Hepatic stellate cell (primary cell): ENCODE measurements around the gene VWCE.
"Not testable (repeated sequence)": the region's sequence is repeated elsewhere in the genome, so short reads cannot be mapped to it uniquely, and the experiment has no call there.

ENCODE experiments used
- DNase-seq: peaks from one replicate; pipeline ENCODE4 v3.0.0; 2011; ENCODE audit warnings: low spot score

Gene VWCE

DNA sequence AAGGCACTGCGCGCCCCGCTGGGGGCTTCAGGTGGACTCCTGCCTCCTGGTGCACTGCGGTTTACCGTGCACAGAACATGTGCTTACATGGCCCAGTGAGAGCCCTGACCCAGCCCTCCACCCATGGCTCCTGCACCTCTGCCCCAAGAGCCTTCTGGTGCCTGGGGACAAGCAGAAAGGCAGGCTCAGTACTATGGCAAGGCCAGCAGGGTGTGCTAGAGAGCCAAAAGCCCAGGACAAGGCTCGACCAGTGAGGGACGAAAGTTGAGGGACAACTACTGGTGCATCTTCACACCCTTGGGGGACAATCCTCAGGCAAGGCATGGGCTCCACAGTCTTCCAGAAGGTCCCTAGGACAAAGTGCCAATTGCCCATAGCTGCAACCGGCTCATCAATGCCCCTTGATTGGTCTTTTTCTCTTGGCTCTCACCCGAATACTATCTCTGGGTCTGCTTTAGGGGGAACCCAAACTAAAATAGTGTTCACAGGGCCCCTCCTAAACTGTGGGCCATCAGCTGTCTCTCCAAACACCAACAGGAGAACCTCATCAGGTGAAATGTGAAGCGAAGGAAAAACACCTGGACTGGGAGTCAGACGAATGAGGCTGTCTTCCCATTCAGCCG lies 40.6 kb downstream of the VWCE start:
- peak; percentile 88 for DNase-seq

DNA sequence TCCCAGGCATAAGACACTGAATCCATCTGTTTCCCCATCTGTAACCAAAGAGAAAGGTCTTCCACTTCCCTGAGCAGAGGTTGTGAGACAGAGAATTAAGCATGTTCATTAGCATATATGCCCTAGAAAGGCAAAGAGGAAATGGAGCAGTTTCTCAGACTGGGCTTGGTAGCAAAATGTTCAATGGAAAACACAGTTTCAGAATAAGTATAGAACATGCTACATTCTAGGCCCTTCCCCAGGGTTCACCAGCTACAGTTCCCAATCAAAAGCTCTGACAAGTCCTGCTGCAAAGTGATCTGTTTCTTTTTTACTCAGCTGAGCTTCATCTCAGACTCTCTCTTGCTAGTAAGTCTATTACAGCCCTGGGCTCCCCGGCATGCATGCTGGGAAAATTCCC lies 42.8 kb downstream of the VWCE start:
- DNase-seq = not testable (repeated sequence)

DNA sequence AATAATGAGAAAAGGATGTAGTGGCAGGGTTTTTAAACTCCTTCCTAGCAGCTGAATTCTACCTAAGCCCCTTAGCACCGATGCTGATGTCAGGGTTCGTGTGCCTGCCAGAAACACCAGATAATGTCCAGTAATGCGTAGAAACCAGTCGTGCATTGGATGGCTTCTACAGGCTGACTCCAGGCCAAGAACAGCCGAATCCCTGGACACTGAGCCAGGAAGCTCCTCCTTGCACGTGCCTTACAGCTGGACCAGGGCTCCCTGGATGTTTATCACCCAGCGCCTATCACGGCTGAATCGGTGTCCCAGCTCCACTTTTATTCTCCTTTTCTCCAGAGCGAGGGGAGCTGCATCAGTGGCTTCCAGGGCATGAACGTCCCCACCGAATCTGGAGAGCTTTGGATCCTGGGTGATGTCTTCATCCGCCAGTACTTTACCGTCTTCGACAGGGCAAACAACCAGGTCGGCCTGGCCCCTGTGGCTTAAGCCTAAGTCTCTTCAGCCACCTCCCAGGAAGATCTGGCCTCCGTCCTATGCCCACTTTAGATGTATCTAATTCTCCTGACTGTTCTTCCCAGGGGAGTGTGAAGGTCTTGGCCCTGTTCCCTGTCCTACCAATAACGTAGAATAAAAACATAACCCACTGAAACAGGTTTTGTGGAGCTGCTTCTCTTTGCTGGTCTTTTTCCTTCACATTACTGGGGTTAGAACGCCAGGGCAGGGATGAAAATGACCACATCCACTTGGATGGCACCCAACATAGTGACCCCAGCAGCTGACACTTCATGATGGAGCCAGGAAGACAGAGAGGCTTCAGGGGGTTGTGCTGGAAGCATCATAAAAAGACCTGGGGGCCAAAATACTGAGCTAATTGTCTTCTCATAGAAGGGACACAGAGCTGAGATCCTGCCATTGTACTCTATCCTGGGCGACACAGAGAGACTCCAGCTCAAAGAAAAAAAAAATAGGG lies 44.0 kb downstream of the VWCE start:
- DNase-seq = not testable (repeated sequence)

DNA sequence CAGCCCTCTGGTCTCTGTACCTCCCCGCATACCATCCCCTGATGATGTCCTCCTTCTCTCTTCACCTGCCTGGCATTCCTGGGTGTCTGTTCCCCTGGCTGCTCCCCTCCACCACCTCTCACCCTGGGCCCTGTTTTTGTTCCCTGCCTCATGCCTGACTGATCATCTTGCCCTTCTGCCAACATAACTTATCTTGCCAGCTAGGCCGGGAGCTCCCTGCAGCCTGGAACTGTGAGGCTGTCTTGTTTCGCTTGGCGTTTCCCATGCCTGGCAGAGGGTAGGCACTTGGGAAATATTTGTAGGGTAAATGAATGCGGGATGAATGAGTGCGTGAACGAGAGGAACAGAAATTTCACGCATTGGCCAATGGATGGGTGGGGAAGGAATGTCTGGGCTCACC lies 45.9 kb downstream of the VWCE start:
- not testable (repeated sequence) for DNase-seq

DNA sequence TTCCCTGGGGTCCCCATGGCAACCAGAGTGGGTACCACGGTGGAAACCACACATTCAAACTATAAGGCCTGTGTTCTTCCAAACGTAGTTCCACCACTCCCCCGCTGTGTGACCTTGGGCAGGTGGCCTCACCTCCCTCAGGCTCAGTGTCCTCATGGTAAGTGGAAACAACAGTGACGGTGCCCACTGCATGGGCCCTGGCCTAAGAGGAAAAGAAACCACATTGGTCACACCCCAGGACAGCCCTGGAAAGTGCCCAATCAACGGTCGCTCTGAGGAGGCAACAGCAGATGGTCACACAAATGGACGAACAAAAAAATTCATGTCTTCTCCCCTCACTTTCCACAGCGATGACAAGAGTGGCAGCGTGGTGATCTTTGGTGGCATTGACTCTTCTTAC lies 47.0 kb downstream of the VWCE start:
- not testable (repeated sequence) for DNase-seq

DNA sequence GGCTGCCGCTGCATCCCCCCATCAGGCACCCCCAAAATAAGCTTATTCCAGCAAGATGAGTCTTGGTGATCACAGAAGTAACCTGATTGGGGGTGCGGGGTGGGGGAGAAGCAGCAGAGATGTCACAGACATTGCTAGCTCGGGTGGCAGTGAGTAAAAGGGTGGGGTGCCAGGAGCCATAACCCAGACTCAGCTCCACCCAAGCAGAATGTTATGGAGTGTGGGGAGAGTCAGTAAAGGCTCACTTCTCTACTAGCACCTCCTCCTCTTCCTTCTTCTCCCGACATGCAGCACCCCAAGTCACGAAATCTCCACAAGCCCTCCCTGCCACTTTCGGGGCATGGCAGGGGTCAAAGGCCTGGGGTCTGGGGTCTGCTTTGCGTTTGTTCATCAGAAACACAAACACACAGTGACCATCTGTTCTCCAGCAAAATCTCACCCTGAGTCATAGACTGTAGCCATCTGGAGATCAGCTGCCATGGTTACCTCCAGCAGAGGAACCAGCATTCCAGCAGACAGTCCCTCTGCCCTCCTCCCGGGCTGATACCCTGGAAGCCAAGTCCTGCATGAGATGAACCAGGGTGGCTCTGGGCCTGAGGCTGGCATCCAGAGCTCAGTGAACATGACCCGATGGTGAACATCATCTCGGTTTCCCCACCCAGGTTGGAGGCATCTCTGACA lies 49.7 kb downstream of the VWCE start:
- not testable (repeated sequence) for DNase-seq

DNA sequence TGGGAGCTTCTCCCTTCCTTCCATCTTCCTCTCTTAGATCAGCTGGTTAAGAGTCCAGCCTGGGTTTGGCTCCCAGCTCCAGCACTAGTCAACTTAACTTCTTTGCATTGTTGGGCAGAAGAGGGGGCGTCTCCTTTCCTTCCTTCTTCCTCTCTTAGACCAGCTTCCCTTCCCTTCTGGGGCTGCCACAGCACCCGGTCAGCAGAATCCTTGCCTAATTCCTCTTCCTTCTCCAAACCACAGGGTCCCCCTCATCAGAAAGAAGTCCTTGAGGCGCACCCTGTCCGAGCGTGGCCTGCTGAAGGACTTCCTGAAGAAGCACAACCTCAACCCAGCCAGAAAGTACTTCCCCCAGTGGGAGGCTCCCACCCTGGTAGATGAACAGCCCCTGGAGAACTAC lies 53.6 kb downstream of the VWCE start:
- DNase-seq = not testable (repeated sequence)

DNA sequence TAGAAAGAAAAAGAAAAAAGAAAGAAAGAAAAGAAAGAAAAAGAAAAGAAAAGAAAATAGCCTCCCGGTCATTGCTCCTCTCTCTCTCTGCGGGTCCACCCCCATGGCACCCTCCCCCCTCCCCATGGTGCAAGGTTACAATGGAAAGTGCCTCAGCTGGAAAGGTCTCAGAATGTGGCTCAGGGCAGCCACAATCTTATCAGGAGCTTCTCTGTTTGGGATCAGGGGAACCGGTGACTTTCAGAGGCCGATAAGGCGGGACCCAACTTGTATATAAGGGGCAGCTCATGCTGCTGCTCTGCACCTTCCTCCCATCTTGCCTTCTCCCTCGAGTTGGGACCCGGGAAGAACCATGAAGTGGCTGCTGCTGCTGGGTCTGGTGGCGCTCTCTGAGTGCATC lies 54.2 kb downstream of the VWCE start, which contains the start of gene PGA5:
Gene PGA5, plus strand, starts transcription at position 301 of the 400 bp plus-strand sequence. Its CDS starts 52 bp downstream, at position 353.
- not testable (repeated sequence) for DNase-seq

DNA sequence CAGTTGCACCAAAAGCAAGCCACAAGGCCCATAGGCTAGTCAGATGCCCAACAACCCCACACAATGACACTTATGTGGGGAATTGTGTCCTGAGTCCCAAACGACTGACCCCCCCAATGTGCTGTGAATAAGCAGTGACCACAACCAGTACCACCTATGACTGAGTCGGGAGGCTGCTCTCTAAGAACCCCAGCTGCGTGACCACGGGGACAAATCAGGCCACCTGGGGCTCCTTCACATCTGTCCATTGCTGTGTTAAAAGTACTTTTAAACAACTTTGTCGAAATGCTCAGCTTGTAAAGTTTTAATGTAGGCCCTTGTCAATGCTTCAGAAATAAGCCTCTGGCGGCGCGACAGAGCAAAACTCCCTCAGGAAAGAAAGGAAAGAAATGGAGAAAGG lies 54.8 kb downstream of the VWCE start:
- DNase-seq = not testable (repeated sequence)

DNA sequence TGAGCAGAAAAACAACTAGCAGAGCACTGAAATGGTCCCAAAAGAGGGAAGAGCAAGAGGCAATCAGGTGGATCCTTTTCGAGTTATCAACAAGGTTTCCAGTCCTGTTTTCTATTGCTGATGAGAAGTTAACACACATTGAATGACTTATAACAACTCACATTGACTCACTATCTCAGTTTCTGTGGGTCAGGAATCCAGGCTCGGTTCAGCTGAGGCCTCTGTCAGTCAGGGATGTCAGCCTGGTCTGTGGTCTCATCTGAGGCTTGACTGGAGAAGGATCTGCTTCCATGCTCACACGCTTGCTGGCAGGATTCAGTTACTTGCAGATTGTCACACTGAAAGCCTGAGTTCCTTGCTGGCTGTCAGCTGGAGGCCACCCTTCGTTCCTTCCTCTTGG lies 58.0 kb downstream of the VWCE start:
- DNase-seq = not testable (repeated sequence)

DNA sequence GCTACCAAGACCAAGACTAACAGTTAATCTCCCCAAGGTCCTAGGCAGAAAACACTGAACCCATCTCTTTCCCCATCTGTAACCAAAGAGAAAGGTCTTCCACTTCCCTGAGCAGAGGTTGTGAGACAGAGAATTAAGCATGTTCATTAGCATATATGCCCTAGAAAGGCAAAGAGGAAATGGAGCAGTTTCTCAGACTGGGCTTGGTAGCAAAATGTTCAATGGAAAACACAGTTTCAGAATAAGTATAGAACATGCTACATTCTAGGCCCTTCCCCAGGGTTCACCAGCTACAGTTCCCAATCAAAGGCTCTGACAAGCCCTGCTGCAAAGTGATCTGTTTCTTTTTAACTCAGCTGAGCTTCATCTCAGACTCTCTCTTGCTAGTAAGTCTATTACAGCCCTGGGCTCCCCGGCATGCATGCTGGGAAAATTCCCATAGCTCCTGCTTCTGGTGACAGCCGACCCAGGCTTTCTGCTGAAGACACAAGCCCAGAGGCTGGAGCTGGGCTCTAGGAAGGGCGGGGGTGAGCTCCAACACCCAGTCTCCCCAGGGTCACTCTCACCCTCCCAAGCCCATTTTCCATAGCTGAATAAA lies 62.5 kb downstream of the VWCE start:
- not testable (repeated sequence) for DNase-seq

DNA sequence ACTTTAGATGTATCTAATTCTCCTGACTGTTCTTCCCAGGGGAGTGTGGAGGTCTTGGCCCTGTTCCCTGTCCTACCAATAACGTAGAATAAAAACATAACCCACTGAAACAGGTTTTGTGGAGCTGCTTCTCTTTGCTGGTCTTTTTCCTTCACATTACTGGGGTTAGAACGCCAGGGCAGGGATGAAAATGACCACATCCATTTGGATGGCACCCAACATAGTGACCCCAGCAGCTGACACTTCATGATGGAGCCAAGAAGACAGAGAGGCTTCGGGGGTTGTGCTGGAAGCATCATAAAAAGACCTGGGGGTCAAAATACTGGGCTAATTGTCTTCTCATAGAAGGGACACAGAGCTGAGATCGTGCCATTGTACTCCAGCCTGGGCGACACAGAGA lies 63.5 kb downstream of the VWCE start:
- DNase-seq = not testable (repeated sequence)

DNA sequence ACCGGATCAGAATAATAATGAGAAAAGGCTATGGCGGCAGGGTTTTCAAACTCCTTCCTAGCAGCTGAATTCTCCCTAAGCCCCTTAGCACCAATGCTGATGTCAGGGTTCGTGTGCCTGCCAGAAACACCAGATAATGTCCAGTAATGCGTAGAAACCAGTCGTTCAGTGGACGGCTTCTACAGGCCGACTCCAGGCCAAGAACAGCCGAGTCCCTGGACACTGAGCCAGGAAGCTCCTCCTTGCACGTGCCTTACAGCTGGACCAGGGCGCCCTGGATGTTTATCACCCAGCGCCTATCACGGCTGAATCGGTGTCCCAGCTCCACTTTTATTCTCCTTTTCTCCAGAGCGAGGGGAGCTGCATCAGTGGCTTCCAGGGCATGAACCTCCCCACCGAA lies 64.1 kb downstream of the VWCE start:
- DNase-seq = not testable (repeated sequence)

DNA sequence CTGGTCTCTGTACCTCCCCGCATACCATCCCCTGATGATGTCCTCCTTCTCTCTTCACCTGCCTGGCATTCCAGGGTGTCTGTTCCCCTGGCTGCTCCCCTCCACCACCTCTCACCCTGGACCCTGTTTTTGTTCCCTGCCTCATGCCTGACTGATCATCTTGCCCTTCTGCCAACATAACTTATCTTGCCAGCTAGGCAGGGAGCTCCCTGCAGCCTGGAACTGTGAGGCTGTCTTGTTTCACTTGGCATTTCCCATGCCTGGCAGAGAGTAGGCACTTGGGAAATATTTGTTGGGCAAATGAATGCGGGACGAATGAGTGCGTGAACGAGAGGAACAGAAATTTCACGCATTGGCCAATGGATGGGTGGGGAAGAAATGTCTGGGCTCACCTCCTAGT lies 65.7 kb downstream of the VWCE start:
- DNase-seq = not testable (repeated sequence)

DNA sequence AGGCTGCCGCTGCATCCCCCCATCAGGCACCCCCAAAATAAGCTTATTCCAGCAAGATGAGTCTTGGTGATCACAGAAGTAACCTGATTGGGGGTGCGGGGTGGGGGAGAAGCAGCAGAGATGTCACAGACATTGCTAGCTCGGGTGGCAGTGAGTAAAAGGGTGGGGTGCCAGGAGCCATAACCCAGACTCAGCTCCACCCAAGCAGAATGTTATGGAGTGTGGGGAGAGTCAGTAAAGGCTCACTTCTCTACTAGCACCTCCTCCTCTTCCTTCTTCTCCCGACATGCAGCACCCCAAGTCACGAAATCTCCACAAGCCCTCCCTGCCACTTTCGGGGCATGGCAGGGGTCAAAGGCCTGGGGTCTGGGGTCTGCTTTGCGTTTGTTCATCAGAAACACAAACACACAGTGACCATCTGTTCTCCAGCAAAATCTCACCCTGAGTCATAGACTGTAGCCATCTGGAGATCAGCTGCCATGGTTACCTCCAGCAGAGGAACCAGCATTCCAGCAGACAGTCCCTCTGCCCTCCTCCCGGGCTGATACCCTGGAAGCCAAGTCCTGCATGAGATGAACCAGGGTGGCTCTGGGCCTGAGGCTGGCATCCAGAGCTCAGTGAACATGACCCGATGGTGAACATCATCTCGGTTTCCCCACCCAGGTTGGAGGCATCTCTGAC lies 68.5 kb downstream of the VWCE start:
- not testable (repeated sequence) for DNase-seq

DNA sequence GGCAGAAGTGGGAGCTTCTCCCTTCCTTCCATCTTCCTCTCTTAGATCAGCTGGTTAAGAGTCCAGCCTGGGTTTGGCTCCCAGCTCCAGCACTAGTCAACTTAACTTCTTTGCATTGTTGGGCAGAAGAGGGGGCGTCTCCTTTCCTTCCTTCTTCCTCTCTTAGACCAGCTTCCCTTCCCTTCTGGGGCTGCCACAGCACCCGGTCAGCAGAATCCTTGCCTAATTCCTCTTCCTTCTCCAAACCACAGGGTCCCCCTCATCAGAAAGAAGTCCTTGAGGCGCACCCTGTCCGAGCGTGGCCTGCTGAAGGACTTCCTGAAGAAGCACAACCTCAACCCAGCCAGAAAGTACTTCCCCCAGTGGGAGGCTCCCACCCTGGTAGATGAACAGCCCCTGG lies 72.4 kb downstream of the VWCE start:
- not testable (repeated sequence) for DNase-seq

DNA sequence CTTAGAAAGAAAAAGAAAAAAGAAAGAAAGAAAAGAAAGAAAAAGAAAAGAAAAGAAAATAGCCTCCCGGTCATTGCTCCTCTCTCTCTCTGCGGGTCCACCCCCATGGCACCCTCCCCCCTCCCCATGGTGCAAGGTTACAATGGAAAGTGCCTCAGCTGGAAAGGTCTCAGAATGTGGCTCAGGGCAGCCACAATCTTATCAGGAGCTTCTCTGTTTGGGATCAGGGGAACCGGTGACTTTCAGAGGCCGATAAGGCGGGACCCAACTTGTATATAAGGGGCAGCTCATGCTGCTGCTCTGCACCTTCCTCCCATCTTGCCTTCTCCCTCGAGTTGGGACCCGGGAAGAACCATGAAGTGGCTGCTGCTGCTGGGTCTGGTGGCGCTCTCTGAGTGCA lies 73.1 kb downstream of the VWCE start, which contains the start of gene PGA4:
Gene PGA4, plus strand, starts transcription at position 301 of the 400 bp plus-strand sequence. Its CDS starts 54 bp downstream, at position 355.
- DNase-seq = not testable (repeated sequence)

DNA sequence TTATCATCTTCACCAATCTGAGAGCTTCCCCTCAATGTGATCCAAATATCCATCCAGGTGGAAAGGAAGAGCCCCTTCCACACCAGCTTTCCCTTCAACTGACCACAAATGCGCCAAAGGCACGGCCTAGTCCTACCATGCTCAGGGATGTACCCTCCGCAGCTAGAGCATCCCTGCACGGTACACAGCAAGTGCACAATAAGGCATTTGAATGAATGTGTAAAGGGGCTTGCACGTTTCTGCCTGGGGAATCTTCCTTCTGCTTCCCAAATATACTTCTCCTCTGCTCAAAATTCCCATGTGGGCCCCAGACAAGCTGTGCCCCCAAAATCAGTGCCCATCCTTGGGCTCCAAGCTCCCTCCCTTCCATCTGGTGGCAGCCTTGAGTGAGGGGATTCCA lies 76.1 kb downstream of the VWCE start:
- DNase-seq = not testable (repeated sequence)

DNA sequence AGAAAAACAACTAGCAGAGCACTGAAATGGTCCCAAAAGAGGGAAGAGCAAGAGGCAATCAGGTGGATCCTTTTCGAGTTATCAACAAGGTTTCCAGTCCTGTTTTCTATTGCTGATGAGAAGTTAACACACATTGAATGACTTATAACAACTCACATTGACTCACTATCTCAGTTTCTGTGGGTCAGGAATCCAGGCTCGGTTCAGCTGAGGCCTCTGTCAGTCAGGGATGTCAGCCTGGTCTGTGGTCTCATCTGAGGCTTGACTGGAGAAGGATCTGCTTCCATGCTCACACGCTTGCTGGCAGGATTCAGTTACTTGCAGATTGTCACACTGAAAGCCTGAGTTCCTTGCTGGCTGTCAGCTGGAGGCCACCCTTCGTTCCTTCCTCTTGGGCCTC lies 76.8 kb downstream of the VWCE start:
- DNase-seq = not testable (repeated sequence)

DNA sequence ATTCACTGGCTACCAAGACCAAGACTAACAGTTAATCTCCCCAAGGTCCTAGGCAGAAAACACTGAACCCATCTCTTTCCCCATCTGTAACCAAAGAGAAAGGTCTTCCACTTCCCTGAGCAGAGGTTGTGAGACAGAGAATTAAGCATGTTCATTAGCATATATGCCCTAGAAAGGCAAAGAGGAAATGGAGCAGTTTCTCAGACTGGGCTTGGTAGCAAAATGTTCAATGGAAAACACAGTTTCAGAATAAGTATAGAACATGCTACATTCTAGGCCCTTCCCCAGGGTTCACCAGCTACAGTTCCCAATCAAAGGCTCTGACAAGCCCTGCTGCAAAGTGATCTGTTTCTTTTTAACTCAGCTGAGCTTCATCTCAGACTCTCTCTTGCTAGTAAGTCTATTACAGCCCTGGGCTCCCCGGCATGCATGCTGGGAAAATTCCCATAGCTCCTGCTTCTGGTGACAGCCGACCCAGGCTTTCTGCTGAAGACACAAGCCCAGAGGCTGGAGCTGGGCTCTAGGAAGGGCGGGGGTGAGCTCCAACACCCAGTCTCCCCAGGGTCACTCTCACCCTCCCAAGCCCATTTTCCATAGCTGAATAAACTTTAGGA lies 81.3 kb downstream of the VWCE start:
- not testable (repeated sequence) for DNase-seq

DNA sequence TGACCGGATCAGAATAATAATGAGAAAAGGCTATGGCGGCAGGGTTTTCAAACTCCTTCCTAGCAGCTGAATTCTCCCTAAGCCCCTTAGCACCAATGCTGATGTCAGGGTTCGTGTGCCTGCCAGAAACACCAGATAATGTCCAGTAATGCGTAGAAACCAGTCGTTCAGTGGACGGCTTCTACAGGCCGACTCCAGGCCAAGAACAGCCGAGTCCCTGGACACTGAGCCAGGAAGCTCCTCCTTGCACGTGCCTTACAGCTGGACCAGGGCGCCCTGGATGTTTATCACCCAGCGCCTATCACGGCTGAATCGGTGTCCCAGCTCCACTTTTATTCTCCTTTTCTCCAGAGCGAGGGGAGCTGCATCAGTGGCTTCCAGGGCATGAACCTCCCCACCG lies 82.9 kb downstream of the VWCE start:
- DNase-seq = not testable (repeated sequence)
